Activated CD8-positive, alpha-beta memory T cell treated with anti-CD3 and anti-CD28 coated beads for 48 hours (primary cell): ENCODE measurements around the gene PLIN3.
"Not testable (repeated sequence)": the region's sequence is repeated elsewhere in the genome, so short reads cannot be mapped to it uniquely, and the experiment has no call there.

Experiments used
- DNase-seq, 3 experiments: peaks; one replicate each; pipeline ENCODE4 v3.0.0-alpha.2; 2020; ENCODE audit warnings: low read depth in 2 of 3, low spot score in 2 of 3

Gene PLIN3

GRCh38 chr19:4849019-4849418 lies 18.4 kb downstream of the PLIN3 start:
- DNase-seq, result no peak

DNA sequence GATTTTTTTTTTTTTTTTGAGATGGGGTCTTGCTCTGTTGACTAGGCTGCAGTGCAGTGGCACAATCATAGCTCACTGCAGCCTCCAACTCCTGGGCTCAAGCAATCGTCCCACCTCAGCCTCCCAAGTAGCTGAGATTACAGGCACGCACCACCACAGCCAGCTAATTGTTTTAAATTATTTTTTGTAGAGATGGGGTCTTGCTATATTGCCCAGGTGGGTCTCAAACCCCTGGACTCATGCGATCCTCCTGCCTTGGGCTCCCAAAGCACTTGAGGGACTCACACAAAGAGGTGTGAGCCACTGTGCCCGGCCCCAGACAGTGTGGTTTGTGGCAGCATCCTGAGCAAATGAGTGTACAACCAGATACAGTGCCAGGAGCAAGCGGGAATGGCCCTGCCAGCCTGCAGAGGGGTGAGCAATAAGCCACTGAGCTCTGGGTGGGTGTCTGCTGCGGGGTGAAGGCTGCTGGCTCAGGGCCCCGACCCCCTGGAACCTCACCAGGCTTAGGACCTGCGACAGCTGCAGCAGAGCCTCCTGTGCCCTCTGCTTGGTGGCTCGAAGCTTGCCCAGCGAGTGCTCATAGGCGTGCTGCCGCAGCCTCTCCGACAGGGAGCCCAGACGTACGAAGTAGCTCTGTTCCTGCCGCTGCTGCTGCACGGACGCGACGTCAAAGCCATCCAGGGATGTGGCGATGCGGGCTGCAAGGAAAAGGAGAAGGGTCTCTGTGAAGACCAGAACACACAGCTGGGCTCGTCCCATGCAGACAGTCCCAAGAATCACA lies 20.1 kb downstream of the PLIN3 start:
- DNase-seq, result no peak

GRCh38 chr19:4845975-4846374 lies 21.5 kb downstream of the PLIN3 start:
- DNase-seq, result not testable (repeated sequence)

DNA sequence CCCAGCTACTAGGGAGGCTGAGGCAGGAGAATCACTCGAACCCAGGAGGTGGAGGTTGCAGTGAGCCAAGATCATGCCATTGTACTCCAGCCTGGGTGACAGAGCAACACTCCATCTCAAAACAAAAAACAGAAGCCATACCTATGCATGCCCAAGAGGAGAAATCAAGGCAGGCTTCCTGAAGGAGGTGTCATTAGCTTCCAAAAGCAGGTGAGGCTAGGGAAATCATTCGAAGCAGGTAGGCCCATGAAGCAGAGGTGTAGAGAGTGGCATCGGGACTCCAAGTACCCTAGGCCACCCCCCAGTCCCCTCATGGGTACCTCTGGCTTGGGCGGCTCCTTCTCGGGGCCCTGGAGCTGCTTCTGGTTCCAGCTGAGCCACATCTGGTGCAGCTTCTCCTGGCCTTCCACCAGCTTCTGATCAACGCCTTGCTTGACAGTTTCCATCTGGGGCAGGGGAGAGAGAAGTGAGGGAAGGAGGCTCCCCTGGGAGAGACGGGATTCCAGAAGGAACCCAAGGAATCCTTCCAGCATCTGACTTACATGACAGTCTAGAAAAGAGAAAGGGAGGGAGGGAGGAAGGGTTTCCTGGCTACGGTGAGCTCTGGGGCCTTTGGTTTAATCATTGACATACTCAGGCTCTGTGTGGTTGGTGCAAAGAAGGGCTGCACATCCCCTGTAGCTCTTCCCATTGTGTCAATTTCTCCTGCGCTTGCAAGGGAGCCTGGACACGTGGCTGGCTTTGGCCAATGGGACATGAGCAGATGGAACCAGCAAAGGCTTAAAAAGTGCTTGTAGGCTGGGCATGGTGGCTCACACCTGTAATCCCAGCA lies 22.9 kb downstream of the PLIN3 start:
- DNase-seq, result no peak

- no peak for DNase-seq
Measured at GRCh38 chr19:4843647-4843965, 23.9 kb downstream of the PLIN3 start.

DNA sequence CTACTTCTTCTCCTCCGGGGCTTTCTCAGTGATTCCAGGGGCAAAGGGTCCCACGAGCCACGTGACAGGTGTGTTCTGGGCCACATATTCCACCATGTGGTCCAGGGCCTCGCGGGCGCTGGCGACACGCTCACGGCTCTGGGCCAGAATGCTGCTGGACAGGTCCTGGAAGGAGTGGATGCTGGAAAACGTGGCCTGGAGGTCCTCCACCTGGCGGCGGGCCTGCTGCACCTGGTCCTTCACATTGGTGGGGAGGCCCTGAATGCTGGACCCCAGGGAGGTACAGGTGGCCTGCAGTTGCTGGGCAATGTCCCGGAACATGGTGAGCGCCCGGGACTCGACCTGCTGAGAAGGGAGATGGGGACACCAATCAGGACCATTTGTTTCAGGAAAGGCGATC lies 28.3 kb downstream of the PLIN3 start:
- DNase-seq, result no peak

GRCh38 chr19:4832776-4833175 lies 34.7 kb downstream of the PLIN3 start:
- no peak for DNase-seq

DNA sequence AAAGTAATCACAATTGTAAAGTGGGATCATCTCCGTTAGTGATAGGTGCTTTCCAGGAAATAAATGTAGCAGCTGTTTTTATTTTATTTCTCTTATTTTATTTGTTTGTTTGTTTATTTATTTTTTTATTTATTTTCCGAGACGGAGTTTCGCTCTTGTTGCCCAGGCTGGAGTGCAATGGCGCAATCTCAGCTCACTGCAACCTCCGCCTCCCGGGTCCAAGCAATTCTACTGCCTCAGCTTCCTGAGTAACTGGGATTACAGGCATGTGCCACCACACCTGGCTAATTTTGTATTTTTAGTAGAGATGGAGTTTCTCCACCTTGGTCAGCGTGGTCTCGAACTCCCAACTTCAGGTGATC lies 35.5 kb downstream of the PLIN3 start:
- DNase-seq, result not testable (repeated sequence)

DNA sequence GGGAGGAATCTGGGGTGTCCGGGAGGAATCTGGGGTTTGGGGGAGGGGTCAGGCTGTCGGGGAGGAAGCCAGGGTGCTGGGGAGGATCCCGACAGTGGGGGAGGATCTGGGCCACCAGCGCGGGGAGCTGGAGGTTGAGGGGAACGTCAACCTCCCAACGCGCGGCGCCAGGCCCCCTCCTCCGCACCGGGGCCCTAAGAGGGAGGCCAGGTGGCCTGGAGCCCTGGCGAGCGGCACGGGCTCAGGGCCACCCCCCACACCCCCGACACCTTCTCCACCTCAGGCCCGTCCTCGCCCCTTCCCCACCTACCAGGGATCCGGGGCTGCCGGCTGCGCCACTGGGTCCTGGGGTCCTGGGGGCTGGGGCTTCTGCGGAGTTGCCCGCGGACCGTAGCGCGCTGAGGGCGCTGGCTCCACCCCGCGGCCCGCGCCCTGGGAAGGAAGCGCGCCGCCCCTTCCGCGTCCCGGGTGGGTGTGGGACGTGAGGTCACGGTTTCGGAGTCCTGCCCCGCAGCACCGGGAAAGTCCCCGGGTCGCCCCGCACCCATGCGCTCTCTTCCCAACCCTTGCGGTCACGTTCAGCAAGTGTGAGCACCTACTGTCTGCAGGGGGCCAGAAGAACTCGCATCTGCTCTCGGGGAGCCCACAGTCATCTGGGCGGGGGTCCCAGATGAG lies 36.0 kb downstream of the PLIN3 start, which contains the start of gene TICAM1:
Gene TICAM1, minus strand, starts transcription at position 409 of the 675 bp plus-strand sequence. CDS start 13,335 bp downstream, outside the sequence.
- DNase-seq, result peak; percentile 44 to 59 (median 47)

DNA sequence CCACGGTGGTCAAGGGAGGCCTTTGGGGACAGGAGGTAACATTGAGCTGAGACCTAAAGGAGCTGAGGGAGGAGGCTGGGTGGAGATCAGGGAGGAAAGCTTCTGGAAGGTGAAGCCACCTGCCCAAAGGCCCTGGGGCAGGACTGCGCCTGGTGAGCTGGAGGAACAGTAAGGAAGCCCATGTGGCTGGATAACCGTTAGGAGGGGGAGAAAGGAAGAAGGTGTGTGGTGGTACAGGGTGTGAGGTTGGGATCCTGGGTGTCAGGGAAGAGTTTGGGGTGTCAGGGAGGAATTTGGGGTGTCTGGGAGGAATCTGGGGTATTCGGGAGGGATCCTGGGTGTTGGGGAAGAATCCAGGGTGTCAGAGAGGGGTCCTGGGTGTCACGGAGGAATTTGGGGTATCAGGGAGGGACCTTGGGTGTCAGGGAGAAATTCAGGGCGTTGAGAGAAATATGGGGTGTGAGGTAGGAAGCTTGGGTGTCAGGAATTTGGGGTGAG lies 36.6 kb downstream of the PLIN3 start:
- no peak for DNase-seq

DNA sequence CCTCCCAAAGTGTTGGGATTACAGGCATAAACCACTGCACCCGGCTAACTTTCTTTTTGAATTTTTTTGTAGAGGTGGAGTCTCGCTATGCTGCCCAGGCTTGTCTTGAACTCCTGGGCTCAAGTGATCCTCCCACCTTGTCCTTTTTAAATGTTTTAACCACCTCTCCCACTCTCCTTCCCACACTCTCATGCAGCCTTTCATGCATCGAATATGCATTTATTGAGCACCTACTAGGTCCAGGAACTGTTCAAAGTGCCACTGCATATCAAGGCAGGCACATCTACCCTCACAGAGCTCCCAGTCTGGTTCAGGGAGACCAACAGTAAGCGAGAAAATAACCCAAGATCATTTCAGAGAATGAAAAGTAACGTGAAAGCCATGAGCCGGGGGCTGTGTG lies 37.1 kb downstream of the PLIN3 start:
- no peak for DNase-seq

- DNase-seq, result no peak
Measured at GRCh38 chr19:4829001-4829712, 38.3 kb downstream of the PLIN3 start.

GRCh38 chr19:4823577-4823976 lies 43.9 kb downstream of the PLIN3 start:
- no peak for DNase-seq

- DNase-seq, result not testable (repeated sequence)
Measured at GRCh38 chr19:4822354-4822753, 45.1 kb downstream of the PLIN3 start.

GRCh38 chr19:4821265-4821664 lies 46.2 kb downstream of the PLIN3 start:
- DNase-seq, result no peak

DNA sequence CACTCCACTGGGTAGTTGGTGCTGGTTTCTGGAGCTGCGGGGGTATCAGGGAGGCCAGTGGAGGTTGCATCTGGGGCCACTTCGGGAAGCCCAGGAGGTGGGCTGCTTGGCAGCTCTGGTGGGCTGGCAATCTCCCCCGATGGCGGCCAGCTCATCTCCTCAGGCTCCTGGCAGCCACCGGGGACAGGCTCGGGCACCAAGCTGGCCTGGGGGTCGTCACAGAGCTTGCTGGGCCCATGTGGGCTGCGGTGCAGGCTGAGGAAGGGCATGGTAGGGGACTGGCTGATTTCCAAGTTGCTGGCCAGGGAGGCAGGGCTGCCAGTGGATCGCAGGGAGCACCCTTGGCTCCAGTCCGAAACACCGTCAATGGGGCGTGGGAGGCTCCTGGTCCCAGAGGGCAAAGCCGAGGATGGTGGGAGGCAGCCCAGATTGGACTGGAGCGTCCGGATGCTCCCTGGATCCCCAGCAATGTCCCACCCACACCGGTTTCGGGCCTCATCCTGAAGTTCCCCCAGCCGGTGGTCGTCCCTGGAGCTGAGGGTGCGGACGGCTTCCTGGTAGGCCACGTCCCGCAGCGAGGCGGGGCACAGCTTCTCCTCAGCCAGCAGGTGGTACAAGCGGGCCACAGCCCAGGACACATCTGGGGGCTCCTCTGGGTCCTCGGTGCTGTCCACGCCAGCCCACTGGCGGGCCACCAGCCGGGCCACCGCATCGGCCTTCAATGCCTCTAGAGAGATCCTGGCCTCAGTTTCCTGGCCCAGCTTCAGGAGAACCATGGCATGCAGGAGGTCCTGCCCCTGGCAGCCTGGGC lies 49.8 kb downstream of the PLIN3 start:
- no peak for DNase-seq

- DNase-seq, result no peak
Measured at GRCh38 chr19:4816950-4817278, 50.6 kb downstream of the PLIN3 start.

DNA sequence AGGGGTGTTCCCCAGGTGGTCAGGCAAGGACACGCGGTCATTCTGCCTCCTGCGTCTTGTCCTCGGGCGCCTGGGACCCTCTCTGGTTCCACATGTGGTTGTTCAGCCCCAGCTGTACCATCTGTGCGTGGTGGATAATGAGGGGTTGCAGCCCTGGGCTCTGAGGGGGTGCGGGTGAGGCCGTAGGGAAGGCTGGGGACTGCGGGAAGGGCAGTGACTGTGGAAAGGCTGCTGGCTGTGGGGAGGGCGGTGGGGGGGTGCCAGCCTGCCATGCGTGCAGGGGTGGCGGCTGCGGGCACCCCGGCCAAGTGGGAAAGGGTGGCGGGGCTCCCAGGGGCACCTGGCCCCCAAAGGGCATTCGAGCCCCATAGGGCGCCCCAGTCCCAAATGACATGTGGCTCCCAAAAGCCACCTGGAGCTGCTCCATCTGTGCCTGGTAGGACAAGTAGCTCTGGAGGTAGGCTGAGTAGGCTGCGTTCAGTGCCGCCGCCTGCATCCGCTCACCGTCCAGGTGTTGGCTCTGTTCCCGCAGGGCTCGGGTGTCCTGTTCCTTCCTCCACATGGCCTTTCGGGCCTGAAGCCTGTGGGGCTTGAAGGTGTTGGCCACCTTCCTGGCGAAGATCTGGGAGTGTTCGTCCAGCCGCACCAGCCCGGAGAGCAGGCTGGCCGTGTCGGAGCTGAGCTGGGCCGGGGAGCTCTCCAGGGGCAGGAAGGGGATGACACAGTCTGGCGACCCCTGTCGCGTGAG lies 51.1 kb downstream of the PLIN3 start:
- DNase-seq, result no peak

DNA sequence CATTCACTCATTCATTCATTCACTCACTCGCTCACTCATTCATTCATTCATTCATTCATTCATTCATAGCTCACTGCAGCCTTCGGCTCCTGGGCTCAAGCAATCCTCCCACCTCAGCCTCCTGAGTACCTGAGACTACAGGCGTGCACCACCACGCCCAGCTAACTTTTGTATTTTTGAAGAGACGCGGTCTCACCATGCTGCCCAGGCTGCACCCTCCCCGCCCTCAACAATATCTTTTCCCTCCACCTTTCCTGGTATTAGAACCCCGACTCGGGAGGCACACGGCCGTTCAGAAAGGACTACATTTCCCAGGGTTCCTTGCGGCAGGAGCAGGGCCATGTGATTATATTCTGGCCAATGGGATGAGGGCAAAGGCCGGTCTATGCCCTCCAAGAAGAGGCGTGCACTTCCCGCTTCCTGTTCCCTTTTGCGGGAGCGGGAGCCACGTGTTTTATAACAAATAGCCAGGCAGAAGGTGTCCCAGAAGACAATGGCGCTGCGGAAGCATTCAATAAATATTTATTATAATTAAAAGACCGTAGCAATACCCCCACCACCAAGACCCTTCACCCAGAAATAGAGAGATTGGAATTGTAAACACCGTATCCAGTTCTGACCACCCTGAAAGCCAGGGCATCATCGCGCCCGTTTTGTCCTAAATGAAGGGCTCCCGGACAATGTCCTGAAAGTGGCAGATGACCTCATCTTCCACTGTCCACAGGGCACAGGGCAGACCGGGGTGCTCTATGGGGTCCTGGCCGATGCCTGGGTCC lies 51.9 kb downstream of the PLIN3 start:
- peak in 2 of 3 experiments; percentile 56 to 58 for DNase-seq
